ENCODE measurements around the gene NAXD.
"Not testable (repeated sequence)": the region's sequence is repeated elsewhere in the genome, so short reads cannot be mapped to it uniquely, and the experiment has no call there.

NAXD gene

DNA sequence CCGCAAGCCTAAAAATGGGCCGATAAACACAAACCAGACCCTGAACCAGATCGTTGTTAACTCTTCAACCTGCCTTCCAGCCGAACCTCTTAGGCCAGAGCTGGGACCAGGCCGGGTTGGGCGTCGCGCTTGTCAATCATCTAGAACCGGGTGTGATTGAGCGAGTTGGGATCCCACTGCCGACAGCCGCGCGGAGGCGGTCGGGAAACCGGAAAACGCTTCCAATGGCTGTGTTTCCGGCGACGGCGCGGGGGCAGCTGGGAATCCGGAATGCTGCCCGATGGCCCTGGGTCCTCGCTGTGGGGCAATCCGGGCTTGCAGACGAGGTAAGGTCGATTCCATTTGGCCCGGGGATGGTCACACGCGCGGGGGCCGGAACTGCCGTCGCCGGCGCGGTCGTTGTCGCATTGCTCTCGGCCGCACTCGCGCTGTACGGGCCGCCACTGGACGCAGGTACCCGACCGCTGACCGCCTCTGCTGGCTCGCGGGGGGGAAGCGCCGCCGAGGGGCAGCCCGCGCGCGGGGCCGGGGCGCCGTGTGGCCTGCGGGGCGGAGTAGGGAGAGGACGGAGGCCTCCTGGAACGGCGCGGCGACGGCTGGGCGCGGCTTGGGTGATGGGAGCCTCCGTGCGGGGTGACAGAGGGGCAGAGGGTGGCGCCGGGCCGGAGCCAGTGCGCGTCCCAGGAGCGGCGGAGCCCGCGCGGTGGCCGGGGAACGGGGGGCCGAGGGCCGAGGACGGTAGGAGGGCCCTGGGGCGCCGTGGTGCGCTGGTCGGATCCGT, at the start of gene NAXD:
TSS of gene NAXD (plus strand) at position 224 of the 781 bp plus-strand sequence. CDS start at position 281, 57 bp downstream.
- Histone ChIP-seq H3K27me3 (ENCODE audit: control insufficient read depth, insufficient read depth, low read length) (no peaks in the 10 kb centered on the region), H3K4me3 (ENCODE audit: low read length) (peak within 1 kb of the TSS; percentile 81), H3K9me3 (ENCODE audit: control insufficient read depth, insufficient read depth, low read length) (no peaks in the 10 kb centered on the region), H3K36me3 (ENCODE audit: control insufficient read depth, insufficient read depth, low read length) (no peaks in the 10 kb centered on the region), H3K4me1 (ENCODE audit: control insufficient read depth, insufficient read depth, low read length) (peaks cover 3% of the 10 kb centered on the region; the same call in 1 of the 2 replicates), H3K27ac (ENCODE audit: low read length) (no peak within 1 kb of the TSS)
- DNase-seq (ENCODE audit: low read depth, low spot score), result peak; percentile 71
- no CpG with 5 or more reads among the region's 95 CpGs for WGBS (ENCODE audit: insufficient coverage, insufficient read length)

DNA sequence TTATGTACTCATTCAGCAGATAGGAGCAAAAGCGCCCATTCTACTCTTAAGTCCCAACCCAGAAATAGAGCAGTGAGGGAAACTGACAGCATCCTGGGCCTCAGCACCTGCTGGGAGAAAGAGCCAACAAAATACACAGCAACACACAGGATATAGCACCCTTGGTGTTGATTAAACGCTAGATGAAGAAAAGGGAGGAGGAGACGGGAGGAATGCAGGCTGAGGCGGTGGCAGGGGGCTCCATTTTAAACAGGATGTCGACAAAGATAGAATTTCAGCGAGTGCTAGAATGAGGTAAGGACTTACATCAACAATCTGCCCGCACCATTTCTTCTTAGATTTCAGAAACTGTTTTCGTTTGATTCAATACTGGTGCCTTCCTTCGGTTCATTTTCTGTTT, 49.2 kb upstream of the NAXD start:
- Histone ChIP-seq H3K9me3 (ENCODE audit: control insufficient read depth, insufficient read depth, low read length) (no peaks in the 10 kb centered on the region), H3K27ac (ENCODE audit: low read length) (no peak overlapping the region), H3K4me1 (ENCODE audit: control insufficient read depth, insufficient read depth, low read length) (0 out of 2 replicates have a peak, but pooled peaks cover 1% of the 10 kb centered on the region), H3K36me3 (ENCODE audit: control insufficient read depth, insufficient read depth, low read length) (no peaks in the 10 kb centered on the region), H3K4me3 (ENCODE audit: low read length) (no peak overlapping the region), H3K27me3 (ENCODE audit: control insufficient read depth, insufficient read depth, low read length) (no peaks in the 10 kb centered on the region)
- DNase-seq (ENCODE audit: low read depth, low spot score), result no peak
- no CpG with 5 or more reads among the region's 9 CpGs for WGBS (ENCODE audit: insufficient coverage, insufficient read length)

DNA sequence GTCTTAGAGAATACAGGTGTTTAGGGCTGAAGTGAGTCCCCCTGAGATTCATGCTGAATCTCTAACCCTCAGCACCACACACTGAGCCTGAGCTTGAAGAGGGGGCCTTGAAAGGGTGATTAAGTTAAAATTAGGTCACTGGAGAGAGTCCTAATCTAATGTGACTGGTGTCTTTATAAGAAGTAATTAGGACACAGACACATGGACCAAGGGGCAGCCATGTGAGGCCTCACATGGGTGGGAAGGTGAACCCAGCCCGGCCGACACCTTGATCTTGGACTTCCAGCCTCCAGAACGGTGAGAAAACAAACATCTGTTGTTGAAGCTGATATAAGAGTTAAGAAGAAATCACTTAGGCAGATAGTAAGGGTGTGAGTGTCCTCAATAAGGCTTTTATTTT, 46.7 kb upstream of the NAXD start:
- no CpG with 5 or more reads among the region's 3 CpGs for WGBS (ENCODE audit: insufficient coverage, insufficient read length)
- no peak overlapping the region for H3K4me3 ChIP-seq (ENCODE audit: low read length)
- no peaks in the 10 kb centered on the region for H3K27me3 ChIP-seq (ENCODE audit: control insufficient read depth, insufficient read depth, low read length)
- no peaks in the 10 kb centered on the region for H3K9me3 ChIP-seq (ENCODE audit: control insufficient read depth, insufficient read depth, low read length)
- no peak overlapping the region for H3K27ac ChIP-seq (ENCODE audit: low read length)
- no peaks in the 10 kb centered on the region for H3K4me1 ChIP-seq (ENCODE audit: control insufficient read depth, insufficient read depth, low read length)
- DNase-seq (ENCODE audit: low read depth, low spot score), result no peak
- no peaks in the 10 kb centered on the region for H3K36me3 ChIP-seq (ENCODE audit: control insufficient read depth, insufficient read depth, low read length)

DNA sequence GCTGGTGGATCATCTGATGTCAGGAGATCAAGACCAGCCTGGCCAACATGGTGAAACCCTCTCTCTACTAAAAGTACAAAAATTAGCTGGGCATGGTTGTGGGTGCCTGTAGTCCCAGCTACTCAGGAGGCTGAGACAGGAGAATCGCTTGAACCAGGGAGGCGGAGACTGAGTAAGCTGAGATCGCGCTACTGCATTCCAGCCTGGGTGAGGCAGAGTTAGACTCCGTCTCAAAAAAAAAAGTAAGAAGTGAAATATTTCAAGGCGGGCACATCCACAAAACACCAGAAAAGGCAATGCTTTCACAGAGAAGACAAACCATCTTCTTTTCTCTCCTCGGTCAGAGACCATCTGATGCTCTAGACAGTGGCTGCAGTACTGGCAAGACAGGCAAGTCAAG, 45.4 kb upstream of the NAXD start:
- H3K9me3 ChIP-seq (ENCODE audit: control insufficient read depth, insufficient read depth, low read length), result not testable (repeated sequence)
- WGBS (ENCODE audit: insufficient coverage, insufficient read length), result no CpG with 5 or more reads among the region's 7 CpGs

DNA sequence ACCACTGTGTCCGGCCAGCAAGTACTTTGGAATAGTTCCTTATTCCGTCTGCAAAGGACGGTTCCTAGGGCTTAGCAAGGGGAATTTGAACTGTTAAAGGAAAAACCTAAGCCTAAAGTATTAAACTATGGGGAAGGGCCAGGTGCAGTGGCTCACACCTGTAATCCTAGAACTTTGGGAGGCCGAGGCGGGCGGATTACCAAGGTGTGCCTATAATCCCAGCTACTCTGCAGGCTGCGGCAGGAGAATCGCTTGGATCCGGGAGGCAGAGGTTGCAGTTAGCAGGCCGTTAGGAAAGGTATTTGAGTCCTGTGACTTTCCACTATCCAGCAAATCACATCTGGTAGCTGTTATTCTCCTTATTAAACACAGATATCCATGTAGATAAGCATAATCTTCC, 44.5 kb upstream of the NAXD start:
- no peak overlapping the region for H3K4me3 ChIP-seq (ENCODE audit: low read length)
- no CpG with 5 or more reads among the region's 10 CpGs for WGBS (ENCODE audit: insufficient coverage, insufficient read length)
- no peak overlapping the region for H3K27ac ChIP-seq (ENCODE audit: low read length)
- no peaks in the 10 kb centered on the region for H3K27me3 ChIP-seq (ENCODE audit: control insufficient read depth, insufficient read depth, low read length)
- H3K36me3 ChIP-seq (ENCODE audit: control insufficient read depth, insufficient read depth, low read length), result no peaks in the 10 kb centered on the region
- H3K9me3 ChIP-seq (ENCODE audit: control insufficient read depth, insufficient read depth, low read length), result no peaks in the 10 kb centered on the region
- no peak for DNase-seq (ENCODE audit: low read depth, low spot score)
- H3K4me1 ChIP-seq (ENCODE audit: control insufficient read depth, insufficient read depth, low read length), result peaks cover 2% of the 10 kb centered on the region; the same call in 1 of the 2 replicates

More for the DNA sequence above, 45.4 kb upstream of the NAXD start:
- H3K27me3 ChIP-seq (ENCODE audit: control insufficient read depth, insufficient read depth, low read length); H3K27ac ChIP-seq (ENCODE audit: low read length); H3K4me3 ChIP-seq (ENCODE audit: low read length); H3K4me1 ChIP-seq (ENCODE audit: control insufficient read depth, insufficient read depth, low read length); DNase-seq (ENCODE audit: low read depth, low spot score); H3K36me3 ChIP-seq (ENCODE audit: control insufficient read depth, insufficient read depth, low read length): not testable (repeated sequence)

GRCh38 chr13:110571896-110572777, 43.2 kb upstream of the NAXD start:
- WGBS (ENCODE audit: insufficient coverage, insufficient read length), result no CpG with 5 or more reads among the region's 20 CpGs
- Histone ChIP-seq H3K4me1 (ENCODE audit: control insufficient read depth, insufficient read depth, low read length) (peaks cover 2% of the 10 kb centered on the region; the same call in 1 of the 2 replicates), H3K36me3 (ENCODE audit: control insufficient read depth, insufficient read depth, low read length) (no peaks in the 10 kb centered on the region), H3K27me3 (ENCODE audit: control insufficient read depth, insufficient read depth, low read length) (no peaks in the 10 kb centered on the region), H3K4me3 (ENCODE audit: low read length) (no peak overlapping the region), H3K27ac (ENCODE audit: low read length) (no peak overlapping the region), H3K9me3 (ENCODE audit: control insufficient read depth, insufficient read depth, low read length) (no peaks in the 10 kb centered on the region)
- no peak for DNase-seq (ENCODE audit: low read depth, low spot score)

DNA sequence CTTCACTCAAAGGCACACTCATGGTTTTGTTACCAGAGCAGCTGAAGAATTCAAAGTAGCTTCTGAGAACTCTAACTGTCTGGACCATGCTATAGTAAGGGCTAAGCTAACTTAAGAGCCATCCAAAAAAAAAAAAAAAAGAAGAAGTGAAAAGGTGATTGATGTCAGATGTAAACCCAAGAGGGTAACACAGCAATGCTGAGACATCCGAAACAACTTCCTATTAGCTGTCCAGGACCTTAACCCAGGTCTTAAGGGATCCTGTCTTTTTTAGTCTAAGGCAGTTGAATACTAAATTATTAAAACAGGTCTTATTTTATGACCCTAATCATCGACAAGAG, 42.6 kb upstream of the NAXD start:
- no peak for DNase-seq (ENCODE audit: low read depth, low spot score)
- H3K36me3 ChIP-seq (ENCODE audit: control insufficient read depth, insufficient read depth, low read length), result no peaks in the 10 kb centered on the region
- H3K4me3 ChIP-seq (ENCODE audit: low read length), result no peak overlapping the region
- H3K27me3 ChIP-seq (ENCODE audit: control insufficient read depth, insufficient read depth, low read length), result no peaks in the 10 kb centered on the region
- H3K4me1 ChIP-seq (ENCODE audit: control insufficient read depth, insufficient read depth, low read length), result peaks cover 2% of the 10 kb centered on the region; the same call in 1 of the 2 replicates
- H3K9me3 ChIP-seq (ENCODE audit: control insufficient read depth, insufficient read depth, low read length), result no peaks in the 10 kb centered on the region
- no peak overlapping the region for H3K27ac ChIP-seq (ENCODE audit: low read length)
- WGBS (ENCODE audit: insufficient coverage, insufficient read length), result no CpG with 5 or more reads among the region's 2 CpGs

GRCh38 chr13:110574161-110574560, 41.2 kb upstream of the NAXD start:
- WGBS (ENCODE audit: insufficient coverage, insufficient read length), result no CpG with 5 or more reads among the region's 9 CpGs
- peaks cover 2% of the 10 kb centered on the region; the same call in 1 of the 2 replicates for H3K4me1 ChIP-seq (ENCODE audit: control insufficient read depth, insufficient read depth, low read length)

GRCh38 chr13:110575322-110576069, 39.8 kb upstream of the NAXD start:
- no peak for DNase-seq (ENCODE audit: low read depth, low spot score)
- H3K9me3 ChIP-seq (ENCODE audit: control insufficient read depth, insufficient read depth, low read length), result no peaks in the 10 kb centered on the region
- WGBS (ENCODE audit: insufficient coverage, insufficient read length), result no CpG with 5 or more reads among the region's 15 CpGs

More at GRCh38 chr13:110574161-110574560, 41.2 kb upstream of the NAXD start:
- Histone ChIP-seq H3K27ac (ENCODE audit: low read length) (no peak overlapping the region), H3K27me3 (ENCODE audit: control insufficient read depth, insufficient read depth, low read length) (no peaks in the 10 kb centered on the region), H3K9me3 (ENCODE audit: control insufficient read depth, insufficient read depth, low read length) (no peaks in the 10 kb centered on the region), H3K4me3 (ENCODE audit: low read length) (no peak overlapping the region), H3K36me3 (ENCODE audit: control insufficient read depth, insufficient read depth, low read length) (no peaks in the 10 kb centered on the region)
- DNase-seq (ENCODE audit: low read depth, low spot score), result no peak

DNA sequence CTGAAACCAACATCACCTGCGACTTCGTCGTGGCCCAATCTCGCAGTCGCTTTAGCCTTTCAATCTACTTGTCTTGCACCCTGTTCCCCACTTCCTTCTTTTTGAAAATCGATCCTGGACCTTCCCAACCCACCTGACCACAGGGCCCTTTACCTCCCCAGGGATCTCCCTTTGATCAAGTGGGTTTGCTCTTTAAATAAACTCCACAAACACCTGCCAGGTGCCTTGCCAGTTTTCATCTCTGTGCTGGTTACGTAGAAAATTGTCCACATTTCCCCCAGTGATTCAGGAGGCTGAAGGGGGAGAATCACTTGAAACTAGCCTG, 39.3 kb upstream of the NAXD start:
- Histone ChIP-seq H3K4me3 (ENCODE audit: low read length) (no peak overlapping the region), H3K36me3 (ENCODE audit: control insufficient read depth, insufficient read depth, low read length) (no peaks in the 10 kb centered on the region), H3K27ac (ENCODE audit: low read length) (no peak overlapping the region), H3K4me1 (ENCODE audit: control insufficient read depth, insufficient read depth, low read length) (peaks cover 2% of the 10 kb centered on the region; the same call in 1 of the 2 replicates), H3K27me3 (ENCODE audit: control insufficient read depth, insufficient read depth, low read length) (no peaks in the 10 kb centered on the region), H3K9me3 (ENCODE audit: control insufficient read depth, insufficient read depth, low read length) (no peaks in the 10 kb centered on the region)
- DNase-seq (ENCODE audit: low read depth, low spot score), result no peak
- no CpG with 5 or more reads among the region's 7 CpGs for WGBS (ENCODE audit: insufficient coverage, insufficient read length)

More at GRCh38 chr13:110575322-110576069, 39.8 kb upstream of the NAXD start:
- Histone ChIP-seq H3K4me3 (ENCODE audit: low read length) (no peak overlapping the region), H3K36me3 (ENCODE audit: control insufficient read depth, insufficient read depth, low read length) (no peaks in the 10 kb centered on the region), H3K27me3 (ENCODE audit: control insufficient read depth, insufficient read depth, low read length) (no peaks in the 10 kb centered on the region), H3K27ac (ENCODE audit: low read length) (no peak overlapping the region), H3K4me1 (ENCODE audit: control insufficient read depth, insufficient read depth, low read length) (peaks cover 2% of the 10 kb centered on the region; the same call in 1 of the 2 replicates)

All from iPS DF 6.9 (cell line).